Measurements from ENCODE around the gene GRM8.

DNA sequence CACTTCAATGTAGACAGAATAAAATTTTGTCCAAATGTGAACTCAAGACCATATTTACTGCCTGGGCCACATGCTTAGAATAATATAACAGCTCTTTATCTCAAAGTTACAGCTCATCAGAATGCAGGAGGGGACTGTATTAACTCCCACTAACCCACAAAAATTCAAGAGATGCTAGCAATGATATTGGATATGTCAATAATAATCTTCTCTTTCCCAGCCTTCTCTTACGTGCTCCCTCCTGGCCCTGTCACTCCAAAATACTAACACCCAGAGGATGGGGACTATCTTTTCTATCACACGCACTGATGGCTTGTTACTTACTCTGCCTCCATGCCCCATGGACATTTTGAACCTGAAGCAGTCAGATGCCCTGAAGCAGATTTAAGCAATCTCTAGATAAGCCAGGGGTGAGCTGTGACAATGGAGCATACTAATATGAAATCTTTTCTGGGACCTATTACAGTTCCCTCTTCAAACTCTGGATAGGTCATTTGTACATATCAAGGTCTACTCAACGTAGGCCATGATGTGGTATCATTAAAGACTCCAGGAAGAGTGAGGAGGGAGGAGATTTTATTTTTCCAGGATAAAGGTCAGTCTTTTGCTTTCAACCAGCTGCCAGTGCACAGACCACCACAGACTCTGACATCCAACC, 803.0 kb downstream of the GRM8 start:
- TF ChIP-seq, protein P1, sequence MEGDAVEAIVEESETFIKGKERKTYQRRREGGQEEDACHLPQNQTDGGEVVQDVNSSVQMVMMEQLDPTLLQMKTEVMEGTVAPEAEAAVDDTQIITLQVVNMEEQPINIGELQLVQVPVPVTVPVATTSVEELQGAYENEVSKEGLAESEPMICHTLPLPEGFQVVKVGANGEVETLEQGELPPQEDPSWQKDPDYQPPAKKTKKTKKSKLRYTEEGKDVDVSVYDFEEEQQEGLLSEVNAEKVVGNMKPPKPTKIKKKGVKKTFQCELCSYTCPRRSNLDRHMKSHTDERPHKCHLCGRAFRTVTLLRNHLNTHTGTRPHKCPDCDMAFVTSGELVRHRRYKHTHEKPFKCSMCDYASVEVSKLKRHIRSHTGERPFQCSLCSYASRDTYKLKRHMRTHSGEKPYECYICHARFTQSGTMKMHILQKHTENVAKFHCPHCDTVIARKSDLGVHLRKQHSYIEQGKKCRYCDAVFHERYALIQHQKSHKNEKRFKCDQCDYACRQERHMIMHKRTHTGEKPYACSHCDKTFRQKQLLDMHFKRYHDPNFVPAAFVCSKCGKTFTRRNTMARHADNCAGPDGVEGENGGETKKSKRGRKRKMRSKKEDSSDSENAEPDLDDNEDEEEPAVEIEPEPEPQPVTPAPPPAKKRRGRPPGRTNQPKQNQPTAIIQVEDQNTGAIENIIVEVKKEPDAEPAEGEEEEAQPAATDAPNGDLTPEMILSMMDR (conservative IDR thresholded peaks at IDR 0.05; ENCODE audit: low read length) = no peak
- no peak for TF ChIP-seq EZH2phosphoT487 (IDR thresholded peaks at IDR 0.05; ENCODE audit: borderline replicate concordance)
